GM12878 (cell line): Measurements from ENCODE around the gene GRK6. TPM values are rescaled to one million over a fixed set of nuclear protein-coding genes. Genes with fewer than 3 reads are reported as not detected.
A peak's percentile ranks its signal among the peaks of the same experiment; 100 is the strongest.

Experiments used
- ATAC-seq: fragments of 200-7000 bp; cut with Tn5 transposase; 3 replicates; pipeline ENCODE4 v1.9.1; 2020; ENCODE audit warnings: mild to moderate bottlenecking, moderate library complexity
- BruUV-seq: library from RNA; stranded (reverse); fragments of 400-500 nt; replicated peaks from 2 replicates; lab custom pipeline; 2021; lab: Mats Ljungman, UMichigan
- CTCF ChIA-PET: fragments of 300-600 bp; sonication (Branson Sonifier 250); formaldehyde crosslinking; extraction: SDS; loops from one replicate; lab custom pipeline; 2021; ENCODE audit warnings: inconsistent platforms; lab: Yijun Ruan, JAX
- POLR2A ChIA-PET: fragments of 350-600 bp; formaldehyde crosslinking; extraction: SDS; loops from one replicate; lab custom pipeline; 2021; ENCODE audit warnings: inconsistent platforms; lab: Charles Lee
- RAD21 ChIA-PET: fragments of 300-600 bp; sonication (Branson Sonifier 250); formaldehyde crosslinking; loops from one replicate; lab custom pipeline; 2023; ENCODE audit warnings: antibody characterized with exemption; ENCODE audit not compliant: unreplicated experiment; lab: Charles Lee
- SMC1A ChIA-PET: fragments of 300-600 bp; sonication (Branson Sonifier 250); formaldehyde crosslinking; loops from one replicate; lab custom pipeline; 2023; ENCODE audit not compliant: unreplicated experiment, uncharacterized antibody; lab: Charles Lee
- DNase-seq: peaks from one replicate; pipeline ENCODE4 v3.0.0-alpha.2; 2011; ENCODE audit warnings: low read depth, low spot score
- FAIRE-seq: peaks from 3 replicates; lab custom pipeline; 2011; peaks lifted over from hg19 to GRCh38; lab: Jason Lieb, UNC
- H2AFZ ChIP-seq: 2 replicates; pipeline ENCODE4 v1.6.0; 2011; ENCODE audit warnings: low read depth, low read length, control low read depth; ENCODE audit not compliant: control insufficient read depth
- H3K27ac ChIP-seq: 2 replicates; pipeline ENCODE4 v1.5.1; 2011; ENCODE audit warnings: control low read depth; ENCODE audit not compliant: control insufficient read depth, insufficient read depth
- H3K27me3 ChIP-seq, 2 experiments: replicated peaks in 1 of 2; 2 replicates each; pipeline versions ENCODE4 v1.6.0 to v1.6.1; 2011; ENCODE audit warnings: low read length in 1 of 2; ENCODE audit not compliant: control insufficient read depth in 2 of 2, insufficient read depth in 2 of 2
- H3K36me3 ChIP-seq, 2 experiments: 2 replicates each; pipeline ENCODE4 v1.5.1; 2011; ENCODE audit warnings: low read length in 1 of 2; ENCODE audit not compliant: control insufficient read depth in 2 of 2, insufficient read depth in 2 of 2
- H3K4me1 ChIP-seq: 2 replicates; pipeline ENCODE4 v1.6.1; 2011; ENCODE audit warnings: mild to moderate bottlenecking, low read length, moderate library complexity, mixed read lengths; ENCODE audit not compliant: control insufficient read depth, insufficient read depth
- H3K4me2 ChIP-seq: 2 replicates; pipeline ENCODE4 v1.6.0; 2011; ENCODE audit warnings: control low read depth; ENCODE audit not compliant: control insufficient read depth, insufficient read depth
- H3K4me3 ChIP-seq: fragments of 200-600 bp; sonication (generic); 2 replicates; pipeline ENCODE4 v1.5.1; 2016
- H3K79me2 ChIP-seq: 2 replicates; pipeline ENCODE4 v1.6.0; 2011; ENCODE audit warnings: low read length; ENCODE audit not compliant: control insufficient read depth, insufficient read depth
- H3K9ac ChIP-seq: 2 replicates; pipeline ENCODE4 v1.8.0; 2011; ENCODE audit warnings: low read length, control low read depth, mixed read lengths; ENCODE audit not compliant: control insufficient read depth, insufficient read depth
- H3K9me3 ChIP-seq: replicated peaks from 3 replicates; pipeline ENCODE4 v1.5.1; 2011; ENCODE audit warnings: mild to moderate bottlenecking, low read length; ENCODE audit not compliant: control insufficient read depth, insufficient read depth
- H4K20me1 ChIP-seq: 2 replicates; pipeline ENCODE4 v1.6.0; 2011; ENCODE audit not compliant: control insufficient read depth, insufficient read depth
- BCL3 ChIP-seq: IDR thresholded peaks from 2 replicates; pipeline ENCODE4 v1.6.1; 2011; ENCODE audit warnings: borderline replicate concordance, low read depth, mild to moderate bottlenecking, moderate library complexity, low read length; ENCODE audit not compliant: insufficient read depth, poor library complexity, severe bottlenecking
- EP300 ChIP-seq, 2 experiments: fragments of 150-350 bp in 1 of 2; IDR thresholded peaks; 2 replicates each; pipeline ENCODE4 v1.6.1; 2011 to 2012; ENCODE audit warnings: low read depth in 2 of 2, low read length in 2 of 2, borderline replicate concordance in 1 of 2, improper control_type of control experiment in 1 of 2, inconsistent platforms in 1 of 2; ENCODE audit not compliant: control insufficient read depth in 1 of 2
- HDGF ChIP-seq: fragments of 450-650 bp; IDR thresholded peaks from 2 replicates; pipeline ENCODE4 v1.6.1; 2016; ENCODE audit warnings: antibody characterized with exemption
- IRF3 ChIP-seq: fragments of 450-650 bp; IDR thresholded peaks from 2 replicates; pipeline ENCODE4 v1.6.1; 2014; ENCODE audit warnings: mild to moderate bottlenecking
- RELB ChIP-seq: fragments of 450-650 bp; IDR thresholded peaks from 2 replicates; pipeline ENCODE4 v1.6.1; 2017; ENCODE audit warnings: low read depth, mild to moderate bottlenecking, moderate library complexity
- SIN3A ChIP-seq: IDR thresholded peaks from 2 replicates; pipeline ENCODE4 v1.6.1; 2012; ENCODE audit warnings: low read depth, low read length, improper control_type of control experiment
- SMAD5 ChIP-seq: IDR thresholded peaks from 2 replicates; pipeline ENCODE4 v1.6.1; 2016; ENCODE audit warnings: antibody characterized with exemption, low read depth
- SMC3 ChIP-seq: IDR thresholded peaks from 2 replicates; pipeline ENCODE4 v1.6.1; 2011; ENCODE audit warnings: low read length, improper control_type of control experiment, borderline replicate concordance
- ZNF592 ChIP-seq: fragments of 450-650 bp; IDR thresholded peaks from 2 replicates; pipeline ENCODE4 v1.6.1; 2017; ENCODE audit warnings: mild to moderate bottlenecking, moderate library complexity
- ZNF622 ChIP-seq: fragments of 450-650 bp; IDR thresholded peaks from 2 replicates; pipeline ENCODE4 v1.6.1; 2017; ENCODE audit warnings: mild to moderate bottlenecking, inconsistent platforms
- WGBS: methylation state at CpG from one replicate; pipeline ENCODE4 v1.1.6; 2016; ENCODE audit warnings: low lambda C conversion rate; ENCODE audit not compliant: insufficient replicate concordance, insufficient coverage; ENCODE audit errors: missing lambda C conversion rate; 5-methylcytosine and 5-hydroxymethylcytosine counted together
- in situ Hi-C: fragments of 300-500 bp; cut with MboI; formaldehyde crosslinking; loops from 9 replicates; pipeline ENCODE4 v1.14.3; 2018; ENCODE audit warnings: mixed read lengths
- intact Hi-C: fragments of 100-400 bp; cut with micrococcal nuclease; formaldehyde crosslinking; loops from one replicate; pipeline ENCODE4 v1.14.2; 2022; ENCODE audit not compliant: unreplicated experiment
- polyA plus RNA-seq, 11 experiments: library from polyadenylated mRNA; depleted of rRNA in 4 of 11; unstranded in 6 of 11; stranded (reverse) in 5 of 11; fragments of >200 nt; fragmentation: Nextera tagmentation in 4 of 11; fragmentation: Illumina TruSeq in 1 of 11; extraction: Ambion mirVana in 4 of 11; extraction: Trizol in 1 of 11; gene quantifications; 1 replicate in 1 of 11; 2 replicates in 10 of 11; pipeline versions ENCODE4 v1.2.1 to v1.2.3, GENCODE V29; 2011 to 2016; ENCODE audit warnings: inconsistent platforms in 2 of 11, missing spikeins in 2 of 11, low read depth in 1 of 11
- total RNA-seq, 4 experiments: library from RNA; depleted of rRNA in 3 of 4; stranded (reverse); fragments of >200 nt in 3 of 4; fragmentation: Illumina TruSeq in 1 of 4; extraction: Trizol in 1 of 4; gene quantifications; 2 replicates each; pipeline versions ENCODE4 v1.2.1 to v1.2.3, GENCODE V29; 2013 to 2021

Gene GRK6
- total and polyA plus RNA-seq, 10 of the 15 experiments (the other 5 are each of a cell fraction or from before 2014, with no cell fraction given) = 0.79 to 124 (median 41.6) TPM

- peak overlapping the region; percentile 77 for H2AFZ ChIP-seq
- peaks cover 11% of the 10 kb centered on the region for H3K4me1 ChIP-seq
- no peaks in the 10 kb centered on the region for H3K36me3 ChIP-seq
- H3K9ac ChIP-seq = peak overlapping the region; percentile 61; the same call in 1 of the 2 replicates
- in situ Hi-C loops = no loop called here
- peak overlapping the region; percentile 98 for H3K4me2 ChIP-seq
- SMC1A ChIA-PET = interaction anchor here (0.8 to 5.1 kb wide), 9 partner anchors 11 to 136 kb away, joined by 4 to 92 read pairs (median 11); partner anchors contain the start of genes F12, GRK6, PDLIM7 and PFN3
- intact Hi-C loops = loop anchor here (2.0 kb wide), 2 partner anchors 28 to 42 kb away; partner anchors contain the start of gene GRK6
- CTCF ChIA-PET = interaction anchor here (0.5 to 16.4 kb wide), 36 partner anchors 11 to 795 kb away, joined by 3 to 391 read pairs (median 6); partner anchors contain the start of genes DBN1, DOK3, GRK6 and LMAN2
- H3K9me3 ChIP-seq = no peaks in the 10 kb centered on the region
- DNase-seq (no peak), ATAC-seq (peak; percentile 70), FAIRE-seq (peak; percentile 85)
- 1% methylated on average over 79 of the region's 80 CpGs for WGBS
- H3K27ac ChIP-seq = peak overlapping the region; percentile 67
- RAD21 ChIA-PET = interaction anchor here (0.6 to 13.5 kb wide), 19 partner anchors 10 to 699 kb away, joined by 3 to 291 read pairs (median 6); partner anchors contain the start of genes DOK3, F12, GRK6 and PDLIM7
- POLR2A ChIA-PET = interaction anchor here (0.8 to 13.6 kb wide), 17 partner anchors 10 to 153 kb away, joined by 3 to 358 read pairs (median 6); partner anchors contain the start of genes GRK6, MXD3 and PDLIM7
- H4K20me1 ChIP-seq = no peaks in the 10 kb centered on the region
- H3K79me2 ChIP-seq = no peaks in the 10 kb centered on the region; the same call in 1 of the 2 replicates
- no peaks in the 10 kb centered on the region for H3K27me3 ChIP-seq
- no TSS peak for BruUV-seq
- H3K4me3 ChIP-seq = peak overlapping the region; percentile 82
- 0 out of 2 replicates have a peak, but pooled peaks have one; percentile 31 for TF ChIP-seq HDGF
- TF ChIP-seq SMAD5 = no peak
- TF ChIP-seq SIN3A = 0 out of 2 replicates have a peak, but pooled peaks have one; percentile 17
- no peak; the same call in 1 of the 2 replicates for TF ChIP-seq IRF3
- no peak for TF ChIP-seq ZNF622
- peak; percentile 46 for TF ChIP-seq BCL3
- no peak for TF ChIP-seq EP300 (IDR thresholded peaks at IDR 0.05; ENCODE audit: borderline replicate concordance in 1 of 2, control insufficient read depth in 1 of 2, low read depth in 2 of 2, low read length in 2 of 2)
- peak; percentile 89; the same call in 1 of the 2 replicates for TF ChIP-seq ZNF592
- TF ChIP-seq RELB = no peak
- peak; percentile 34; the same call in 1 of the 2 replicates for TF ChIP-seq SMC3
Observed at GRCh38 chr5:177455036-177455660, 28.7 kb downstream of the GRK6 start.
